ENCODE measurements around the gene STXBP5.
A peak's percentile ranks its signal among the peaks of the same experiment; 100 is the strongest.

The STXBP5 gene

DNA sequence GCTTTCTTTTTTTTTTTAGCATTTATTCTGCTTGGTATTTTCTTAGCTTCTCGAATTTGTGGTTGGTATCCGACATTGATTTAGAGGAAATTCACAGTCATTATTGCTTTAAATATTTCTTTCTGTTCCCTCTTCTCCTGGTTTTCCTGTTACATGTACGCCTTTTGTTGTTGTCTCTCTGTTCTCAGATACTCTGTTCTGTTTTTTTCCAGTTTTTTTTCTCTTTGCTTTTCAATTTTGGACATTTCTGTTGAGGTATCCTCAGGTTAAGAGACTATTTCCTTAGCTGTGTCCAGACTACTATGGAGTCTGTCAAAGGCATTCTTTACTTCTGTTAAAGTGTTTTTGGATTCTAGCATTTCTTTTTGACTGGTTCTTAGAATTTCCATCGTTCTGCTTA is 17.5 kb downstream of the STXBP5 start:
- H3K27ac ChIP-seq (ENCODE audit: poor library complexity, severe bottlenecking), result no peak overlapping the region
- TF ChIP-seq, protein P1, sequence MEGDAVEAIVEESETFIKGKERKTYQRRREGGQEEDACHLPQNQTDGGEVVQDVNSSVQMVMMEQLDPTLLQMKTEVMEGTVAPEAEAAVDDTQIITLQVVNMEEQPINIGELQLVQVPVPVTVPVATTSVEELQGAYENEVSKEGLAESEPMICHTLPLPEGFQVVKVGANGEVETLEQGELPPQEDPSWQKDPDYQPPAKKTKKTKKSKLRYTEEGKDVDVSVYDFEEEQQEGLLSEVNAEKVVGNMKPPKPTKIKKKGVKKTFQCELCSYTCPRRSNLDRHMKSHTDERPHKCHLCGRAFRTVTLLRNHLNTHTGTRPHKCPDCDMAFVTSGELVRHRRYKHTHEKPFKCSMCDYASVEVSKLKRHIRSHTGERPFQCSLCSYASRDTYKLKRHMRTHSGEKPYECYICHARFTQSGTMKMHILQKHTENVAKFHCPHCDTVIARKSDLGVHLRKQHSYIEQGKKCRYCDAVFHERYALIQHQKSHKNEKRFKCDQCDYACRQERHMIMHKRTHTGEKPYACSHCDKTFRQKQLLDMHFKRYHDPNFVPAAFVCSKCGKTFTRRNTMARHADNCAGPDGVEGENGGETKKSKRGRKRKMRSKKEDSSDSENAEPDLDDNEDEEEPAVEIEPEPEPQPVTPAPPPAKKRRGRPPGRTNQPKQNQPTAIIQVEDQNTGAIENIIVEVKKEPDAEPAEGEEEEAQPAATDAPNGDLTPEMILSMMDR (IDR thresholded peaks at IDR 0.05; ENCODE audit: poor library complexity, severe bottlenecking), result no peak
- DNase-seq (ENCODE audit: low spot score) (no peak), ATAC-seq (ENCODE audit: low read depth) (no peak)
- no peaks in the 10 kb centered on the region for H3K9me3 ChIP-seq (ENCODE audit: severe bottlenecking)
- no peaks in the 10 kb centered on the region for H3K27me3 ChIP-seq (ENCODE audit: insufficient read depth, poor library complexity, severe bottlenecking)
- H3K4me1 ChIP-seq (ENCODE audit: insufficient read depth, poor library complexity, severe bottlenecking), result peaks cover 5% of the 10 kb centered on the region
- H3K4me3 ChIP-seq (ENCODE audit: severe bottlenecking), result no peak overlapping the region
- peaks cover 33% of the 10 kb centered on the region for H3K36me3 ChIP-seq (ENCODE audit: low read depth)

DNA sequence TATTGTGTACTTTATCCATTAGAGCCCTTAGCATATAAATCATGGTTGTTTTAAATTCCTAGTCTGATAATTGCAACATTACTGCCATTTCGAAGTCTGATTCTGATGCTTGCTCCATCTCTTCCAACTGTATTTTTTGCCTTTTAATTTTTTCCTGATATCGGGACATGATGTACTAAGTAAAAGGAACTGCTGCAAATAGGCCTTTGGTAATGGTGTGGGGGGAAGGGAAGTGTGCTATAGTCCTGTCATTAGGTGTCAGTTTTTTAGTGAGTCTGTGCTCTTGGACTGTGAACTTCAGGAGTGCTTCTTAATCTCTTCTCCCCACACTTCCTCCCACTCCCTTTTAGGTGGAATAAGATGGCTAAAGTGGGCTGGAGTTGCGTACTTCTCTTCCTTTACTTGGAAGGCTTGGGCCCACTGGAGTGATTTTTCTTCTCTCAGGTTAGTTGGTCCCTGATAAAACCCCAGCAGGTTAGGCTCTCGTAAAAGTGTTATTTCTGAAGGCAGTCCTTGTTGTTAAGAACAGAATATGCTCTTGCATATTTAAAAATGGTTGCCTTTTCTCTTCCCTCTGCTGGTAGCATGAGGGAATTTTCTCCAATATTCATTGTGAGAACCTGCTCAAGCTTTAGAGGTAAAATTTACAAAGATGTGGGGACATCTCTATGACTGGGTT is 18.1 kb downstream of the STXBP5 start:
- H3K36me3 ChIP-seq (ENCODE audit: low read depth), result peaks cover 33% of the 10 kb centered on the region
- H3K4me1 ChIP-seq (ENCODE audit: insufficient read depth, poor library complexity, severe bottlenecking), result peaks cover 5% of the 10 kb centered on the region
- no peak for DNase-seq (ENCODE audit: low spot score)
- H3K27ac ChIP-seq (ENCODE audit: poor library complexity, severe bottlenecking), result no peak overlapping the region
- no peaks in the 10 kb centered on the region for H3K27me3 ChIP-seq (ENCODE audit: insufficient read depth, poor library complexity, severe bottlenecking)
- no peak for ATAC-seq (ENCODE audit: low read depth)
- H3K4me3 ChIP-seq (ENCODE audit: severe bottlenecking), result no peak overlapping the region
- H3K9me3 ChIP-seq (ENCODE audit: severe bottlenecking), result no peaks in the 10 kb centered on the region
- TF ChIP-seq, protein P1 (IDR thresholded peaks at IDR 0.05; ENCODE audit: poor library complexity, severe bottlenecking), result peak; percentile 41

GRCh38 chr6:147223736-147224135 is 19.5 kb downstream of the STXBP5 start:
- H3K4me3 ChIP-seq (ENCODE audit: severe bottlenecking), result no peak overlapping the region
- no peak for ATAC-seq (ENCODE audit: low read depth)
- no peak overlapping the region for H3K27ac ChIP-seq (ENCODE audit: poor library complexity, severe bottlenecking)
- peaks cover 33% of the 10 kb centered on the region for H3K36me3 ChIP-seq (ENCODE audit: low read depth)
- DNase-seq (ENCODE audit: low spot score), result no peak
- H3K9me3 ChIP-seq (ENCODE audit: severe bottlenecking), result no peaks in the 10 kb centered on the region
- H3K27me3 ChIP-seq (ENCODE audit: insufficient read depth, poor library complexity, severe bottlenecking), result no peaks in the 10 kb centered on the region
- H3K4me1 ChIP-seq (ENCODE audit: insufficient read depth, poor library complexity, severe bottlenecking), result peaks cover 5% of the 10 kb centered on the region
- TF ChIP-seq, protein P1 (IDR thresholded peaks at IDR 0.05; ENCODE audit: poor library complexity, severe bottlenecking), result no peak

- Histone ChIP-seq H3K36me3 (ENCODE audit: low read depth) (peaks cover 42% of the 10 kb centered on the region), H3K4me1 (ENCODE audit: insufficient read depth, poor library complexity, severe bottlenecking) (peaks cover 5% of the 10 kb centered on the region), H3K27ac (ENCODE audit: poor library complexity, severe bottlenecking) (no peak overlapping the region), H3K9me3 (ENCODE audit: severe bottlenecking) (no peaks in the 10 kb centered on the region), H3K27me3 (ENCODE audit: insufficient read depth, poor library complexity, severe bottlenecking) (no peaks in the 10 kb centered on the region), H3K4me3 (ENCODE audit: severe bottlenecking) (no peak overlapping the region)
- no peak for DNase-seq (ENCODE audit: low spot score)
- TF ChIP-seq, protein P1 (IDR thresholded peaks at IDR 0.05; ENCODE audit: poor library complexity, severe bottlenecking), result no peak
- ATAC-seq (ENCODE audit: low read depth), result no peak
Observed at GRCh38 chr6:147226163-147226724, 22.0 kb downstream of the STXBP5 start.

- ATAC-seq (ENCODE audit: low read depth) (no peak), DNase-seq (ENCODE audit: low spot score) (no peak)
- TF ChIP-seq, protein P1 (IDR thresholded peaks at IDR 0.05; ENCODE audit: poor library complexity, severe bottlenecking), result no peak
- H3K27ac ChIP-seq (ENCODE audit: poor library complexity, severe bottlenecking), result no peak overlapping the region
- no peaks in the 10 kb centered on the region for H3K4me1 ChIP-seq (ENCODE audit: insufficient read depth, poor library complexity, severe bottlenecking)
- no peaks in the 10 kb centered on the region for H3K27me3 ChIP-seq (ENCODE audit: insufficient read depth, poor library complexity, severe bottlenecking)
- peaks cover 41% of the 10 kb centered on the region for H3K36me3 ChIP-seq (ENCODE audit: low read depth)
- H3K9me3 ChIP-seq (ENCODE audit: severe bottlenecking), result no peaks in the 10 kb centered on the region
- no peak overlapping the region for H3K4me3 ChIP-seq (ENCODE audit: severe bottlenecking)
Observed at GRCh38 chr6:147226877-147227276, 22.7 kb downstream of the STXBP5 start.

Data from RWPE2 (cell line).